Measurements from ENCODE around the gene ARMC9. TPM values are rescaled to one million over a fixed set of nuclear protein-coding genes. Genes with fewer than 3 reads are reported as not detected.

Gene ARMC9
- total and polyA plus RNA-seq, 2 of the 13 experiments (the other 11 are each of a cell fraction or from before 2014, with no cell fraction given) = 9.1 to 12.8 TPM

GRCh38 chr2:231290321-231291015 is 92.0 kb downstream of the ARMC9 start:
- TF ChIP-seq FLYWCH1 (CRISPR knock-in tag; IDR thresholded peaks at IDR 0.05) = no peak
- no peak for TF ChIP-seq PRPF4 (IDR thresholded peaks at IDR 0.05; ENCODE audit: low read depth, low read length, poor library complexity, severe bottlenecking)
- no peak for TF ChIP-seq ZNF260 (CRISPR knock-in tag; IDR thresholded peaks at IDR 0.05; ENCODE audit: borderline replicate concordance, low read depth)
- no peak for TF ChIP-seq UBTF (CRISPR knock-in tag; IDR thresholded peaks at IDR 0.05)
- no peak for TF ChIP-seq MTA1 (CRISPR knock-in tag; IDR thresholded peaks at IDR 0.05; ENCODE audit: borderline replicate concordance)
- TF ChIP-seq CSRNP1 (CRISPR knock-in tag; IDR thresholded peaks at IDR 0.05) = no peak
- TF ChIP-seq KAT8 (CRISPR knock-in tag; IDR thresholded peaks at IDR 0.05) = no peak
- TF ChIP-seq MED13 (CRISPR knock-in tag; IDR thresholded peaks at IDR 0.05) = no peak
- TF ChIP-seq SP1 (IDR thresholded peaks at IDR 0.05) = no peak
- TF ChIP-seq SP1 (CRISPR knock-in tag; IDR thresholded peaks at IDR 0.05) = no peak
- no peak for TF ChIP-seq ZNF569 (CRISPR knock-in tag; IDR thresholded peaks at IDR 0.05; ENCODE audit: borderline replicate concordance)
- TF ChIP-seq MYC (CRISPR knock-in tag; IDR thresholded peaks at IDR 0.05; ENCODE audit: borderline replicate concordance) = no peak
- no peak for TF ChIP-seq ATF2 (CRISPR knock-in tag; IDR thresholded peaks at IDR 0.05)
- TF ChIP-seq RARA (CRISPR knock-in tag; IDR thresholded peaks at IDR 0.05) = no peak
- TF ChIP-seq SOX5 (CRISPR knock-in tag; IDR thresholded peaks at IDR 0.05; ENCODE audit: borderline replicate concordance) = no peak
- H3K9ac ChIP-seq (ENCODE audit: insufficient read depth, low read depth, low read length) = no peak overlapping the region
- 84% methylated on average over 2 of the region's 2 CpGs for WGBS (ENCODE audit: low lambda C conversion rate)
- H4K20me1 ChIP-seq (ENCODE audit: insufficient read depth, low read length) = no peaks in the 10 kb centered on the region
- no peak for ATAC-seq
- ChIA-PET POLR2A (interaction anchor here (0.6 kb wide), 1 partner anchor 33 kb away, joined by 4 read pairs; no protein-coding TSS in a partner anchor), CTCF (ENCODE audit: low intra/inter-chr PET ratio, low total read pairs) (no interaction called here)
- no peak for FAIRE-seq
- intact Hi-C loops (cut with micrococcal nuclease; ENCODE audit: unreplicated experiment) (no loop called here), in situ Hi-C loops (cut with HindIII; ENCODE audit: extremely low pct_ligation_motif_present, low pct_unique_long_range_greater_than_20kb) (loop anchor here (10.0 kb wide), 1 partner anchor 104 kb away; the partner anchor contains the start of gene B3GNT7)
- H3K4me1 ChIP-seq (ENCODE audit: insufficient read depth, low read length) = no peaks in the 10 kb centered on the region
- no peak overlapping the region for H2AFZ ChIP-seq (ENCODE audit: low read length)
- no peak overlapping the region for H3K4me2 ChIP-seq (ENCODE audit: low read depth, low read length)
- no peak for DNase-seq (ENCODE audit: low spot score)
- no peaks in the 10 kb centered on the region for H3K9me3 ChIP-seq (ENCODE audit: low read length)
- no peak overlapping the region for H3K4me3 ChIP-seq (replicated peaks in 1 of 3; ENCODE audit: insufficient read depth in 1 of 3, low read depth in 2 of 3, low read length in 3 of 3)
- peaks cover 0 to 2% of the 10 kb centered on the region in 2 experiments; a peak in 2 of 5 replicates for H3K36me3 ChIP-seq (replicated peaks in 1 of 2; ENCODE audit: control insufficient read depth in 1 of 2, insufficient read depth in 2 of 2, low read length in 2 of 2)
- no peaks in the 10 kb centered on the region for H3K27me3 ChIP-seq (ENCODE audit: control insufficient read depth in 1 of 2, insufficient read depth in 2 of 2, low read length in 2 of 2)
- H3K27ac ChIP-seq (ENCODE audit: extremely low read length, insufficient read depth, low read length) = no peak overlapping the region
- BruUV-seq (replicated peaks) = no TSS peak
- H3K79me2 ChIP-seq (ENCODE audit: insufficient read depth, low read length) = no peaks in the 10 kb centered on the region

Measured in HepG2 (cell line).